Measurements from ENCODE around the gene TMEM203. TPM values are rescaled to one million over a fixed set of nuclear protein-coding genes. Genes with fewer than 3 reads are reported as not detected.

TMEM203 gene
- total and polyA plus RNA-seq, 2 of the 13 experiments (the other 11 are each of a cell fraction or from before 2014, with no cell fraction given): 23.4 to 36.7 TPM

- no peak; the same call in 1 of the 2 replicates for TF ChIP-seq MLX (CRISPR knock-in tag; IDR thresholded peaks at IDR 0.05)
- peak; percentile 58 for TF ChIP-seq ZNF574 (CRISPR knock-in tag; IDR thresholded peaks at IDR 0.05)
- no peak for TF ChIP-seq SIN3B (IDR thresholded peaks at IDR 0.05; ENCODE audit: low read length)
- peak; percentile 95 for TF ChIP-seq ZNF687 (CRISPR knock-in tag; IDR thresholded peaks at IDR 0.05)
- TF ChIP-seq ZNF652 (CRISPR knock-in tag; IDR thresholded peaks at IDR 0.05; ENCODE audit: borderline replicate concordance, low read depth): no peak
- TF ChIP-seq NRL (CRISPR knock-in tag; IDR thresholded peaks at IDR 0.05; ENCODE audit: borderline replicate concordance): 0 out of 2 replicates have a peak, but pooled peaks have one; percentile 26
- TF ChIP-seq PRMT3 (CRISPR knock-in tag; IDR thresholded peaks at IDR 0.05; ENCODE audit: borderline replicate concordance, low read depth): no peak
- TF ChIP-seq MIXL1 (CRISPR knock-in tag; IDR thresholded peaks at IDR 0.05): no peak
- no peak for TF ChIP-seq ZNF674 (CRISPR knock-in tag; IDR thresholded peaks at IDR 0.05; ENCODE audit: low read depth)
- TF ChIP-seq ZSCAN22 (CRISPR knock-in tag; IDR thresholded peaks at IDR 0.05): no peak
- no peak for TF ChIP-seq ZNF282 (IDR thresholded peaks at IDR 0.05; ENCODE audit: partially characterized antibody)
- peak; percentile 54; the same call in 1 of the 2 replicates for TF ChIP-seq HOXD1 (CRISPR knock-in tag; IDR thresholded peaks at IDR 0.05)
- no peak for TF ChIP-seq RORA (CRISPR knock-in tag; IDR thresholded peaks at IDR 0.05)
- no peak for TF ChIP-seq SMAD3 (CRISPR knock-in tag; IDR thresholded peaks at IDR 0.05)
- no peak for TF ChIP-seq CEBPG (CRISPR knock-in tag; IDR thresholded peaks at IDR 0.05)
- no peak for TF ChIP-seq MAZ (IDR thresholded peaks at IDR 0.05; ENCODE audit: borderline replicate concordance, low read depth, low read length)
- TF ChIP-seq MAZ (CRISPR knock-in tag; IDR thresholded peaks at IDR 0.05; ENCODE audit: low read depth): no peak
- TF ChIP-seq TBX2 (CRISPR knock-in tag; IDR thresholded peaks at IDR 0.05; ENCODE audit: borderline replicate concordance): peak; percentile 82
- no peak; the same call in 1 of the 2 replicates for TF ChIP-seq POGZ (CRISPR knock-in tag; IDR thresholded peaks at IDR 0.05)
- TF ChIP-seq ATF6 (CRISPR knock-in tag; conservative IDR thresholded peaks at IDR 0.05): 0 out of 2 replicates have a peak, but pooled peaks have one; percentile 39
- no peak; the same call in 1 of the 2 replicates for TF ChIP-seq ZNF460 (CRISPR knock-in tag; IDR thresholded peaks at IDR 0.05; ENCODE audit: borderline replicate concordance)
Observed at GRCh38 chr9:137240318-137240840, 34.9 kb upstream of the TMEM203 start (continued).
